ENCODE data around the gene TTC7B.

Gene TTC7B

DNA sequence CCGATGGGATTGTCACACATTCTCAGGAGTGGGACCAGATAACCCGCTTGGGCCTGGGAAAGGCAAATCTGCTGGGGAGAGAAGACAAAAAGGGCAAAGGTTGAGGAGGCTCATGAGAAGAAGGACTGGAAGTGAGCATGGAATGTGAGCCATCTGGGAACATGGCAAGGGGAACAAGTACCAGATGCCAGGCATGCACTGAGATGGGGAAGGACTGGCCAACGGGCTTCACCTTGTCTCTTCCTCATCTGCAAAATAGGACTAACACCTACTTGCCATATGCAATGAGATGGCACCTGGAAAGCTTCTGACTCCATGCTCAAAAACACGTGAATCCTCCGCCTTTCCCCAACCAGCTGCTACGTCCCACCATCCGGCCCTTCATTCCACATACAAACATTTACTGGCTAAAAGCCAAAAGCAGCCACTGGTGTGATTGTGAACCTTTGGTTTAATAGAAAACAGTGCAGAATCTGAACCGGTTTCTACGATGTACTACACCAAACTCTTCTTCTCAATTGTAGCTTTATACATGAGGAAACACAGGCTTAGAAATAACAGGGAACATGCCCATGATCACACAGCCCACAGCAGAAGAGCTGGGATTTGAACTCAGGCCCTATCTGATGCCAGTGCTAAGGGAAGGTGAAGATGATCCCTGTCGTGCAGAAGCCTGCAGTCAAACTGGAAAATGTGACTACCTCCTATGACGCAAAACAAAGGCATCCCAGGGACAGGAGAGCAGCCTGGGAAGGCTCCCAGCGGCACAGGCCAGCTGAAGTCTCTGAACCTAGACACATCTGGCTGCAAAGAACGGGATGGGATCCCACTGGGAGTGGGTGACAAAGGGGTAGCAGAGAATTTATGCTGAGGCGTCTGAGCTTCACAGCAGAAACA is 112.1 kb downstream of the TTC7B start:
- DNase-seq (ENCODE audit: low spot score), result peak; percentile 63

DNA sequence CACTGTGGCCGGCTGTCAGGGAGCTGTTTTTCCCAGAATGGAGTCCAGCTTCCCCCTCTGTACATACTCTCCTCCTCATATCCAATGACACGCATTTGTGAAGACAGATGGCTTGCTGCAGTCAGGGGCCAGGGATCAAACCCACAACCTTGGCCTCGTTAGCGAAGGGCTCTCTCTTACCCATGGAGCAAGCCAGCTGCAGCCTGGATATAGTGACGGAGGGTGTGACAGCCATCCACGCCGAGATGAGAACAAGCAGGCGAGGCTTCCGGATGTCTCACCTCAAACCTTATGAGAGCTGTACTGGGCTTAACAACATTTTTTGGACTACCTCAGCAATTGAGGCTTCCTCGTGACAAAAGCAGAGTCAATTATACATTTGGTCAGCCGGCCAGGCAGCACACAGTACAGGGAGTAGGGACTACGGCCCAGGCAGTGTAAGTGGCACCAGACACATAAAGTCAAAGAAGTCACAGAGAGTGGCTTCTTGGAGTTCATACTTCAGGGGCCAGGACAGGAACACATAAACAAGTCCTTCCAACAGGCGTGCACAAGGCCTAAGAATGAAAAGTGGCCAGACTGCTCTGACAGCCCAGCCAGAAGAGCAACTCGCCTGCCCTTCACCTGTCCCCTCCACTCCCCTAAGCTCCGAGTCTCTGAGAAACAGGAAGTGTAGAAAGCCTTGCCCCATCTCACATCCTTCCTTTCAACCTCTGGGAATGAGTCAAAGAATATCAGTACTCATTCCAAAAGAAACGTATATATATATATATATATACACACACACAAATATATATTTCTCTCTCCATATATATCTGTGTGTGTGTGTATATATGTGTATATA is 115.1 kb downstream of the TTC7B start:
- no peak for DNase-seq (ENCODE audit: low spot score)

DNA sequence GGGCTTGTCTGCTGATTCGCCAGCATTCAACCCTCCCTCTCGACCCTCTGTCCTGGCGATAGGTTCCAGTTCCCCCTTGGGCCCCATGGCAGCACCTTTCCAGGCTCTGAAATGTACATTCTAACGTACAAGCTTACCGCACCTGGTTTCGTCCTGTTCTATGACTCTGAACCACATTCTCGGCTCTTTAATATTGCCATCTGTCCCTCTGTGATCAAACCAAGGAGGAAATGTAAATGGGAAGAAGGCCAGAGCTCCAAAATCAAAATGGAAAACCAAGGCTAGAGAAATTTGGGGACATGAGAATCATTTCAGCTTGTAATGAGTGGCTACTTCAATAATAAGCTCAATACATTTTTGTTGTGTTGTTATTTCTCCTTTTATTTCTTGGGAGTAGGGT is 117.2 kb downstream of the TTC7B start:
- DNase-seq (ENCODE audit: low spot score), result peak; percentile 80

DNA sequence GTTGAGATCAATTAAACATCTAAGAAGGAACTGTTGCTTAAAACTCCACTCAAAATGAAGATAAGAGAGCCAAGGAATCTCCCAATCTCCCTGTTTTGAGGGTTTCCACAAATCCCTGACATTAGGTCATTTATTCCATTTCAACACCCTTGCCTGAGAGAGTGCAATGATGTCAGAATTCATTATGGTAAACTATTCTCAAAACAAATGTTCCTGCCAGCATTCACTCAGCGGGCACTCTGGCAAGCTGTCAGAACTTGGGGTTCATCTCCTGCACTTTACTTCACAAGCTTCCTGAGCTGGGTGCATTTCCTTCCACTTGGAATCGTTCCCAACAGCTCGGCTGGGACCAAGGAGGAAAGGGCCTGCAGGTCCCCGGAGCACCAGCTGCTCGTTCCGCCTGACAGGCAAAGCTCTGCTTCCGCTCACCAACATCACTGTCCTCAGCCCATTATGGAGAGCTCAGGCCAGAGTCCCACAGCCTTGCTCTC is 117.8 kb downstream of the TTC7B start:
- DNase-seq (ENCODE audit: low spot score), result peak; percentile 99

DNA sequence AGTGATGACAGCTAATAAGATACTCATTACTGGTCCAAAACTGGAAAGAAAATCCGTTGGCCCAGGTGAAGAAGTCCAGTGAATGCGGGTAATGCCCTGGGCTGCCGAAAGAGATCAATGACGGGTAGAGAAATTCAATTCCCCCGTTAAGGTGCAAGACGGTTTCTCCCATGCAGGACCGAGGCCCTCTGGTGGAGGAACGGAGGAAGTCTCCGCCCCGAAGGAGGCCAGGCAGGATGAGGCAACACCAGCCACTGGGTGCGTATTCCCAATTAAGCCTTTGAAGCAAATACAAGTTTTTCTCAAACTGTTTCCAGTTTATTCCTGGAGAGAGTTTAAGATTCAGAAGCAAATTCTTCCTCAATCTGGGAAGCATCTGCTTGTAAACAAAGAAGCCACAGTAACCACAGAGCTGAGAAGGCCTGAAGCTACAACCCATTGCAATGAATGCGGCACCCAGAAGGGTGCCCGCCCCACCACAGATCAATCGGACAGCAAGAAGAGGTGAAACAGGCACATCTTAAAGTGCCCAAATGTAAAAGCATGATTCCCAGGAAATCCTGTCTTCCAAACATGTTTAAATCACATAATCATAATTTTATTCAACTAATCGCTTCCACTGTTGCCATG is 118.5 kb downstream of the TTC7B start:
- DNase-seq (ENCODE audit: low spot score), result peak; percentile 89

DNA sequence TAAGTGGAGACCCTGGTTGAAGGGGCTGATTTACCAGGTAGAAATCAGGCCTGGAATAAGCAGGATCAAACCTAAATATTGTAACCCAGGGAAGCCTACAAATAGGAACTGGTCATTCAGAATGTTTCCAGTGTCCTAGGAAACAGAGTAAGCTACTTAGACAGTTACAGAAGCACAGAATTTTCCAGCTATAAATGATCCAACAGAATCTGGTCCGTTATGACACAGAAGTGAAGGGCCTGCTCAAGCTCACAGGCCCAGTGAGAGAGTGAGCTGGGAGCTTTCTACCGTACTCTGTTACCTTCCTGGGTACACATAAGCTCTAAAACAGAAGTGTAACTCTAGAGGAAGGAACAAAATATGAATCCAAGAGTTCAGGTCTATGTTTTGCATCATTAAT is 119.1 kb downstream of the TTC7B start:
- DNase-seq (ENCODE audit: low spot score), result peak; percentile 44

DNA sequence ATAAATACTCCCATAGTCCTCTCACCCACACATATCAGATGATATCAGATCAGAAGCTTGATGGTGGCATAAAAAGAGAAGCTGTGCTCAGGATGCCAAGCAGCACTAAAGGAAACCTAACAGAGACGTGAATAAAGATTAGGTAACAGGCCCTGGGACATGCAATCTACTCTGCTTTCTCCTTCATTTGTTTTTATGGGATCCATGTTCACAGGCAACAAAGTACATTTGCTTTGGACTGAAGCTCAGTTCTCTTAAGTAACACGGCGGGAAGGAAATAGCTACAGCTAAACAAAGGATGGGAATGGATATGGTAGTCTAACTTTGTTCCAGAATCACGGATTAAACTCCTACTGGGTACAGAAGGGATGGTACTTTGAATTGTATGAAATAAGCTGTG is 119.5 kb downstream of the TTC7B start:
- DNase-seq (ENCODE audit: low spot score), result peak; percentile 49

DNA sequence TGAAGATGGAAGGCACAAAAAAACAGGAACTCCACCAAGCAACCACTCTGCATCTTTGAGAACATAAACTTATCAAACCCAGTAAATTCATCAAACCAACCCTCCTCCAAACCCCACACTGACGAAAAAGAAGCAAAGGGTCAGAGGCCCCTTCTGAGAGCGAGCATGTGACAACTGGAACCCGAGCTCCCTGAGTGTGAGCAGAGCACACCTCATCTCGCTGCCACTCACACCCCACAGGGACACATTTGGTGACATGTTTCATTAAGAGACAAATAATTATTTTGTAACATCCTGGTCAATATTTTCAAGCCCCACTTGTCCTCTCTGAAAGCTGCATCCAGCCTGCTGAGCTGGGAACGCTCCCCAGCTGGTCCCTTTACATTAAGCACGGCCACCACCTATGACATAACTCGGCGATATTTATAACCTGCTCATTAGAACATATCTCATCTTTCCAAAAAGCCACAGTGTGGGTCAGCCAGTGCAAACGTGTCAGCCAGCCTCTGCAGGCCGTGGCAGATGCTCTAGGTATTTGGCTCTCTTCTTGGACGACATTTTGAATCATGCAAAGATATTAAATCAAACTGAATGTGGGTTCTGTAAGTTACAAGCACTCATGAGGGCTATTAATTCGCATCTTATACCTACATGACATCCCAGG is 120.1 kb downstream of the TTC7B start:
- DNase-seq (ENCODE audit: low spot score), result peak; percentile 50

DNA sequence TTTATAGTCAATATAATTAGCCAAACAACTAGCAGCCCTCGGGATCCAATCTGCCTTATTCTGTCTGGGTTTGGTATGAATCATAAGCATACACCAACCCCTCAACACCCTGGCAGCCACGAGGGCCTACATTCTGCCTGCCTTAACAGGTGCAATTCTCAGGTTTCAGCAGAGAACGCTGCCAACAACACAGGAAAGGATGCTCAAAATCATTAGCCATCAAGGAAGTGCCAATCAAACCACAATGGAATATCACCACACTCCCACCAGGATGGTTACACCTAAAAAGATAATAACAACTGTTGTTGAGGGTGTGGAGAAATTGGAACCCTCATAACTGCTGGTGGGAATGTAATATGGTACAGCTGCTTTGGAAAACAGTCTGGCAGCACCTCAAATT is 122.8 kb downstream of the TTC7B start:
- no peak for DNase-seq (ENCODE audit: low spot score)

DNA sequence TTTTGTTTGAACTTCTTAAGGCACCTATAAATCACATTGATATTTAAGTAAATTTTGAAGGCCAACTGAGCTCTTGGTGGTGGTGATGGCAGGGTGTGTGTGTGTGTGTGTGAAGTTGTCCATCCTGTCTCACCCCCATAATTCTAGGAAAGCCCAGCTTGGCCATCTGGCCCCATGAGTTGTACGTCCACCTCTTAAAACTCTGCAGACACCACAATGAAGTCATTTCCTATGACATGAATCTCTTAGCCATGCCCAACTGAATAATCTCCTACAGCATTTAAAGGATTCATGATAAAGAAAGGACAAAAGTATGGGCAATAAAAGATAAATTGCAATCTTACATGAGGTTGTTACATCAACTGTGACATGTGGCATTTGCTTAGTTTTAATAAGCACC is 123.4 kb downstream of the TTC7B start:
- no peak for DNase-seq (ENCODE audit: low spot score)

DNA sequence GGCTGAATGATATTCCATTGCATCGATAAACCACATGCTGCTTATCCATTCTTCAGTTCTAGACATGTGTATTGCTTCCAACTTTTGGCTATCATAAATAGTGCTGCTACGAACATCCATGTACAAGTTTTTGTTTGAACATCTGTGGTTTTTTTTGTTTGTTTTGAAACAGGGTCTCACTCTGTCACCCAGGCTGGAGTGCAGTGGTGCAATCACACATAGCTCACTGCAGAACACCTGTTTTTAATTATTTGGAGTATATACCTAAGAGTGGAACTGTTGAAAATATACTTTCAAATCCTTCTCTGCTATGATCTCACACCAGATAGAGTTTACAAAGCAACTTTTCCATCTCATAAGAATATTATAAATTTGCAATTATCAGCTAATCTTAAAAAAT is 124.2 kb downstream of the TTC7B start:
- no peak for DNase-seq (ENCODE audit: low spot score)

DNA sequence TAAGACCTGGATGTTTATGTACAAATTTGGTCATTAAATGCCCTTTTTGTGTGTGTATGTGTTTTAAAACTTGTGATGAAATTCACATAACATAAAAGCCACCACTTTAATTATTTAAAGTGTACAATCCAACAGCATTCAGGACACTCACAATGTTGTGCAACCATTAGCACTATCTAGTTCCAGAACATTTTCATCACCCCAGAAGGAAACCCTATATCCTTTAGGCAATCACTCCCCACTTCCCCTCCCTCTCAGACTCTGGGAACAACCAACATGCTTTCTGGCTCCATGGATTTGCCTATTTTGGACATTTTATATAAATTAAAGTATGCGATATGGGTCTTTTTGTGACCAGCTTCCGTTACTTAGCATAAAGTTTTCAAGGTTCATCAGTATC is 124.6 kb downstream of the TTC7B start:
- no peak for DNase-seq (ENCODE audit: low spot score)

DNA sequence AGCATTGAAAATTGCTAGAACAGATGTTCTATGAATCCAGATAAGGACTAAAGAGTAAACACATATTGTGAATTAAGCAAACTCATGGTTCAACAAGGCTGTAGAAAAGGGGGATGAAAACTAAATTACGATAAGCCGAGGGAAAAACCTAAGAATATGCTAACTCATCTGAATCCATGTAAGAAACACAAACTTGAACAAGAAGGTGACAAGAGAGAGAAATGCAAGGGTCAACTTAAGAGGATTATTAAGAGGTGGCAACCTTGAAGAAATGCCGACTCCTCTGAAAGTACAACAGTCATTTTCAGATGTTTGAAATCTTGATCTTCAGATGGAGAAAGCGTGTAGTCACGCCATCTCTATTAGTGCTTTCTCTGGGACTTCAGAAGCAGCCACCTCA is 128.6 kb downstream of the TTC7B start:
- no peak for DNase-seq (ENCODE audit: low spot score)

DNA sequence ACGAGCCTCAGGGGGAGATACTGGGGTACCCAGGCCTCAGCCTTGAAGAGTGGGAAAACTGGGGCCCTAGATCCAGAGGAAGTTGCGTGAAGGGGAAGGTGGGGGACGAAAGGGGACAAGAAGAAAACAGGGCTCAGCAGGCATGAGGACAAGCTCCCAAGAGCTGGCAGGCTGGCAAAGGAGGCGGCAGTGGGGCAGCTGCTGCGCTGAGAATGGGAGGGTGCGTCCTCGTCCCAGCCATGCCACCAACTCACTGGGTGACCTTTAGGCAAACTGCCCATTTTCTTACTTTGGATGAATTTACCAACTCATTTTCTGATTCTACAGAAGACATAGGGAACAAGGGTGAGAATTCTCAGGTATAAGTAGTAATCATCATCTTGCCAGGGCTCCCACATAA is 133.6 kb downstream of the TTC7B start:
- DNase-seq (ENCODE audit: low spot score), result no peak

DNA sequence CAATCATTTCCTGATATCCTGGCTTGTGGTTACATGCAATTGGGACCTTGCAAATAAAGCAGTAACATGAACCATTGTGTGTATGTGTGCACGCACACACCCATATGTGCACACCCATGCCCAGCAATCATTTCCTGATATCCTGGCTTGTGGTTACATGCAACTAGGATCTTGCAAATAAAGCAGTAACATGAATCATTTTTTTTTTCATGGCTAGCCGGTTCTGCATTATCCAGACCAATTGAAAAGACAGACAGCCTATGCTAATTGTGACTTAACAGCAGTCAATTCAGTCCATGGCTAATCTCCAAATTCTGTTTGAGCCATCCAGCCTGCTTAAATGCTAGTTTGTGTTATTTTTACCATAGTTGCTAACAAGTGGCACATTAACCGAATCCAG is 134.3 kb downstream of the TTC7B start:
- DNase-seq (ENCODE audit: low spot score), result peak; percentile 57

DNA sequence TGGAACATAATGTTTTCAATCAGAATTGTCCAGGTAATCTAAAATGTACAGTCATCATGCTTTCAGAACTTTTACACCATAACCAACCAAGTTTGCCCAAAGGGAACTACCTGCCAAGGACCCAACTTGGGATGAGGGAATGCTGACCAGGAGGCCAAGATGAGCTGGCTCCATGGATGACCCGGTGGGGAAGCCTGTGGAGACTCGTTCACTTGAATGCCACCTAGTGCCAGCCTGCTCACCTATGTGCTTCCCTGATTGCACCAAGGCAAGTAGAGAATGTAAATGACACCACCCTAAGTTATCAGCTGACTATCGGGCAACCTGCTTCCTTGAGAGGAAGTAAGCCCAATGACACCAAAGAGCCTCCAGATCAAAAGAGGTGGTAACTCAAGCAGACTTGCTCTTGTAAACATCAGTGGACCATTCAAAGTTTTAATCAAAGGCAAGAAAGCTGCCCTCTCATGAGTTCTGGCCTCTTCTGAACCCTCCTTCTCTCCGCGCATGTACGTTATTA is 137.3 kb downstream of the TTC7B start:
- no peak for DNase-seq (ENCODE audit: low spot score)

DNA sequence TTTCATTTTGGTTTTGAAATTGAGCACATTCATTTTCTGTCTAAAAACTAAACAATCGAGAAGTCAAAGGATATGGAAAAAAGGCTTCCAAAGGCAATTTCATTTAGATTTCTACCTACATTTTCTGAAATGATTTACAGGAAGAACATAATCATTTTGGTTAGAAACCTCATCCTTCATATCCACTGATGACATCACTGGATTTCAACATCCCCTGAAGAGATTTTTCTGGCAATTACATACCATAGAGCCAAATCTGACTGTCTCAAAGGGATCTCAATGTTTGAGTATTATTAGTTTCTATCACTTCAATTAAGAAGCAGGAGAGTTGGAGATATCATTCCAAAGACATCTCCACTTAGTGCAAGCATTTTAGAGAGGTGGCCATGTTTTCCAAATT is 137.8 kb downstream of the TTC7B start:
- no peak for DNase-seq (ENCODE audit: low spot score)

DNA sequence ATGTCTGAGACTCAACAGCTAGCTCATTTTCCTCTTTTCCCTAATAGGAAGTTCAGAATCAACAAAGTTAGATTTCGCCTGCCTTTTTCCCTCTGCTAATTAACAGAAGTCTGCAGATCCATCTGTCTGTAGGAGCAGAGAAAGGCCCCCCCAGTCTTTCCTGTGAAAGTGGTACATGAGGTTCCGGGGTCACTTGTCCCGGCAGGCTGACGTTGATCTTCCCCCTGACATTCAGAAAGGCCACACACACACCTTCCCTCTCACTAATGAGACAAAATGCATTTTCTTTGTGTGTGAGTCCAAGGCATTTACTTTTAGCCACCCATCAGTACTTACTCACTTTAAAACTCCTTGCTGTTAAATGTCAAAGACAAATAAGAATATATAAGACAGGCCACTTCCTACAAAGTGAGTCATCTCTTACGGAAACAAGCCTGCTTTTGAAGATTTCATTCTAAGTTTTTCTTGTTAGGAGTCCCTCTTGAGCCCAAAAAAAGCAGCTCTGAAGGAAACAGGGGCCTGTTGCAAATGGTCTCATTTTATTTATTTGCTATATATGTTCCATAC is 138.7 kb downstream of the TTC7B start:
- no peak for DNase-seq (ENCODE audit: low spot score)

DNA sequence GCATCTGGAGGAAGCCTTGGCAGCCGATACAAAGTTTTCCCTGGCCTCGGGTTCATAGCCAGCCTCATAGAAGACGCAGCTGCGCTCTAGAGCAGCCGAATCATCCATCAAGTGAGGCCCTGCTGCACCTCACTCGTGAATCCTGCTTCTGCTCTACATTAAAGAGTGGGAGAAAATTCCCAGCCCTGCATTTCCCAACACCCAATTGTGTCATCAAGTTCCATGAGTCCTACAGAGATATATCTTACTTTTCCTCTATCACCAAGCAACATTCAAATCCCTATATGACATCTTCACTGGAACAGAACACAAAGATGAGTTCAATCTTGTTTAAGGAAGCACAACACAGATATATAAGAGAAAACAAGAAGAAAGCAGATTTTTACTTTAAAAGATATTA is 139.3 kb downstream of the TTC7B start:
- DNase-seq (ENCODE audit: low spot score), result no peak

DNA sequence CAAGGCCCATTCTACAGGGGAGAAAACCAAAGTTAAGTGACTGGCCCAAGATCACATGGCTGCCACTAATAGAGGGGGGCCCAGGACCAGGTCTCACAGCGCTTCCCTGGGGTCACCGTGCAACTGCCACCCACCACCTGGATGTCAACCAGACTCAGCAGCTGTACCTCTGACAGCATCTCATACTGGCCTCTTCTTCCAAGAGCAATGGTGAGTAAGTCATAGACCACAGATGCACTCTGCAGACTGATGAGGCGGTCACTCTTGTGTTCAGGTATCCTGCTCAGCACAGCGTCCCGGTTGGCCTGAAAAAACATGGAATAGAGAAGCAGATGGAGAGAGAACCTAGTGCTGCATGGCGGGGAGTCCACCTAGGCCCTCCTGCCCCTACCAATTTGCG is 139.9 kb downstream of the TTC7B start:
- DNase-seq (ENCODE audit: low spot score), result no peak

DNA sequence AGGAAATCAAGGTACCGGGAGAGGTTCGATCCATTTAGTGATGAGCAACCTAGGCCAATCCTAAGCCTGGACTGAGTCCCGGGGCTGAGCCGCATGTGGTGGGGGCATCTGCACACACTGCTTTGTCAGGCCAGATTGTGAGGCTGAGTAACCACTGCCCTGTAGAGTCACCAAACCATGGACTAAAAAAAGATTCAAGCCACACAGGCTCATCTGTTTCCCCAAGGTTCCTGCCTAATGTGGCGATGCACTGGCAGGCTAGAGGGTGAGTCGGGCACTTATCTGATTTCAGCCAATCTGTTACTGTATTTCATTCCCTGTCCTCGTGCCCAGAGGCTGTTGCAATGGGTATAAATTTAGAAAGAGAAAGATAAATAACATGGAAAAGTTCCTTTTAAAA is 140.8 kb downstream of the TTC7B start:
- peak; percentile 97 for DNase-seq (ENCODE audit: low spot score)
